ENCODE measurements around the gene FBXO21.
"Not testable (repeated sequence)": the region's sequence is repeated elsewhere in the genome, so short reads cannot be mapped to it uniquely, and the experiment has no call there.

The FBXO21 gene

DNA sequence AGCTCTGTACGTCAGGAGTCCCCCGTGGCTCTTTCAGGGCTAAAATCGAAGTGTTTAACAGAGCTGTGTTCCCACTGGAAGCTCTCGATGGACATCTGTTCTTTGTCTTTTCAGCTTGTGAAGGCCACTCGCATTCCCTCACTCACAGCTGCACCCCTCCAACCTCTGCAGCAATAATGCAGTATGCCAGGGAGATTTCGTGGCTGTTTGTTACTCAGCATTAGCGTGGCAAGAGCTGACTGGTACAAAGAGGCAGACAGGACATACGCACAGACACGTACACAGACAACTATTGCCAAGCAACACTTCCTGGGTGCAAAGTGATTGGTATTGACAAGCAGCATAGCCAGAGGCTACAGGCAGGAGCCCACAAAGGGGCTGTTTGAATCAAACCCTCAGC lies 11.8 kb upstream of the FBXO21 start:
- DNase-seq (ENCODE audit: low spot score), result no peak

GRCh38 chr12:117199956-117200744 lies 9.9 kb upstream of the FBXO21 start:
- not testable (repeated sequence) for DNase-seq (ENCODE audit: low spot score)

DNA sequence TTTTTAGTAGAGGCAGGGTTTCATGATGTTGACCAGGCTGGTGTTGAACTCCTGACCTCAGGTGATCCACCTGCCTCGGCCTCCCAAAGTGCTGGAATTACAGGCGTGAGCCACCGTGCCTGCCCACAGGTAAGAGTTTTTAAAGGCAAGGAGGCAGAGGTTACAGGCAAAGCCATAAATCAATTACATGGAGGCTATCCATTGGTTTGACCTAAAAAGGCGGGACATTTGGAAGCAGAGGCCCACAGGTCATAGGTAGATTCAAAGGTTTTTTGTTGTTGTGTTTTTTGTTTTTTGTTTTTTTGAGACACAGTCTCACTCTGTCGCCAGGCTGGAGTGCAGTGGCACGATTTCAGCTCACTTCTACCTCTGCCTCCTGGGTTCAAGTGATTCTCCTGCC lies 6.1 kb upstream of the FBXO21 start:
- not testable (repeated sequence) for DNase-seq (ENCODE audit: low spot score)

- DNase-seq (ENCODE audit: low spot score), result not testable (repeated sequence)
These were observed 4.8 kb upstream of the FBXO21 start for GRCh38 chr12:117195027-117195426.

- no peak for DNase-seq (ENCODE audit: low spot score)
These were observed 3.6 kb upstream of the FBXO21 start for GRCh38 chr12:117193903-117194302.

DNA sequence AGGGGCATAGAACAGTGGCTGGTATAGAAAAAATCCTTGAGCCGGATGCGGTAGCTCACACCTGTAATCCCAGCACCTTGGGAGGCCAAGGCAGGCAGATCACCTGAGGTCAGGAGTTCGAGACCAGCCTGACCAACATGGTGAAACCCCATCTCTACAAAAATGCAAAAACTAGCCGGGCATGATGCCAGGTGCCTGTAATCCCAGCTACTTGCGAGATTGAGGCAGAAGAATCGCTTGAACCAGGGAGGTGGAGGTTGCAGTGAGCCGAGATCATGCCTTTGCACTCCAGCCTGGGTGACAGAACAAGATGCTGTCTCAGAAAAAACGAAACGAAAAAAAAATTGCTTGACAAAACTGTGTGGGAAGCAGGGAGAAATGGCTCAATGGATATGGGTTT lies 2.3 kb upstream of the FBXO21 start:
- DNase-seq (ENCODE audit: low spot score), result not testable (repeated sequence)

DNA sequence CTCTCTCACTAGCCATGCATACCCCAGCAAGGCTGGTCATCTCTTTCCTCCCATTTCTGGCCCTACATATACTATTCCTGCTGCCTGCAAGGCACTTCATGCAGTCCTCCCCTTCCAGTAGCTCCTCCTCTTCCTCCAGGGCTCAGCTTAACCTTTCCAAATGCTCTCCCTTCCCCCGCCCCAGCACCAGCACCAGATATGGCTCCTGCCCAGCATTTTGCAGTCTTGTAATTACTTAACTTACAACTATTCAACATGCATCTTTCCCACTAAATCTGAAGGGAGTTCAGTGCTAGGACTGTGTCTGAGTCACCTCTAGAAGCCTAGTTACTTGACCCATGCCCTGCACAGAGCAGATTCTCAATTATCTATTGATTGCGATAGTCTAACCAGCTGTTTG lies 1.8 kb upstream of the FBXO21 start:
- no peak for DNase-seq (ENCODE audit: low spot score)

GRCh38 chr12:117189725-117190209 lies 503 bp downstream of the FBXO21 start:
- DNase-seq (ENCODE audit: low spot score), result peak; percentile 28

DNA sequence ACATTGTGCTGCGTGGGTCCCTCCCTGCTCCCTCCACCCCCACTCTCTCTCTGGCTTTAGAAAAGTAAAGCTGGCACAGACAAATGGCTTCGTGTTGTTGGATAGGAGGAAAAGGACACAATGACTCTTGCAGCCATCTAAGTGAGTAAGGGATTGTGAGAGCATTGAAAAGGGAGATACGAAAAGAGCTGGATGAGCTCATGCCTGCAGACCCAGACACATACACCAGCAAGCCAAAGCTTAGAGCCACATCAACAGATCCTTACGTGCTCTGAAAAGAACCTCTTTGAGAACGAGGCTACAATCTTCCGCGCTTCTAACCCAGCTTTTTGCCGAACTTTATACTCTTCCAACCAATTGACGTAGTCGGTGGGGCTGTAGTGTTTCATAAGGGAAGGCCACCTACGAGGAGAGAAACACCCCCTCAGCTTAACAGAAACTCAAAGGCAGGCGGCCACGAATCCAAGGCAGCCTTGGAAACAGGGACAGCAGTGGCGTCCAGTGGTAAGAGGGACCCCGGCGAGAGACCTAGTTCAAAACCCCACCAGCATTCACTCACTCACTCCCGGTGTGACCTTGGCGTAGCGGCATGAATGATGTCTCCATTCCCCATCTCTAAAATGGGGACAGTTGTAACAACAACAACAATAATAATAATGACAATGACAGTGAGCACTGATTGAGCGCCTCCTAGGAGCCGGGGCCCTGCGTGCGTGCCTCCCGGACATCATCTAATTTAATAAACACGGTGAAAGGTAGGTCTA lies 1.1 kb downstream of the FBXO21 start:
- peak; percentile 67 for DNase-seq (ENCODE audit: low spot score)

DNA sequence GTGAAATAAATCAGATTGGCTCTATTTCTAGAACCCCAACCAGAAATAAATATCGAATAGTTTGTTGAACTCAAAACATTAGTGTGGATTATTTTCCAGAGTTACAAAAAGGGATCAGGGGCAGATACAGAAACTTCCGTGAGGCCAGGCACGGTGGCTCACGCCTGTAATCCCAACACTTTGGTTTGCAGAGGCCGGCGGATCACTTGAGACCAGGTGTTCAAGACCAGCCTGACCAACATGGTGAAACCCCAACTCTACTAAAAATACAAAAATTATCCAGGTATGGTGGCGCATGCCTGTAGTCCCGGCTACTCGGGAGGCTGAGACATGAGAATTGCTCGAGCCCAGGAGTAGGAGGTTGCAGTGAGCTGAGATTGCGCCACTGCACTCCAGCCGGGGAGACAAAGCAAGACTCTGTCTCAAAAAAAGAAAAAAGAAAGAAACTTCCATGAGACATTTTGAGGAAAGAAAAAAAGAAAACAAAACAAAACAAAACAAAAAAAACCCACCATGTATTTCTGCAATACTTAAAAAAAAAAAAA lies 2.1 kb downstream of the FBXO21 start:
- DNase-seq (ENCODE audit: low spot score), result no peak

GRCh38 chr12:117187421-117187820 lies 2.8 kb downstream of the FBXO21 start:
- DNase-seq (ENCODE audit: low spot score), result no peak

DNA sequence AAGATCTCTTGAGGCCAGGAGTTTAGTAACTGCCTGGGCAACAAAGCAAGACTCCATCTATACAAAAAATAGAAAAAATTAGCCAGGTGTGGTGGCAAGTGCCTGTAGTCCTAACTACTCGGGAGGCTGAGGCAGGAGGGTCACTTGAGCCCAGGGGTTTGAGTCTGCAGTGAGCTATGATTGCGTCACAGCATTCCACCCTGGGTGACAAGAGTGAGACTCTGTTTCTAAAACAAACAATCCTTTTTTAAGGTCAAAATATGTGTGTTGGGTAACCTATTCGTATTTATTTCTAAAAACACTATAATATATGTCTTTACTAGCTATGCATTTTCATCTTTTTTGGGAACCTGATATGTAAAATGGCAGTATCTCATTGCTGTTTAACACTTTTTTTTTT lies 7.4 kb downstream of the FBXO21 start:
- no peak for DNase-seq (ENCODE audit: low spot score)

DNA sequence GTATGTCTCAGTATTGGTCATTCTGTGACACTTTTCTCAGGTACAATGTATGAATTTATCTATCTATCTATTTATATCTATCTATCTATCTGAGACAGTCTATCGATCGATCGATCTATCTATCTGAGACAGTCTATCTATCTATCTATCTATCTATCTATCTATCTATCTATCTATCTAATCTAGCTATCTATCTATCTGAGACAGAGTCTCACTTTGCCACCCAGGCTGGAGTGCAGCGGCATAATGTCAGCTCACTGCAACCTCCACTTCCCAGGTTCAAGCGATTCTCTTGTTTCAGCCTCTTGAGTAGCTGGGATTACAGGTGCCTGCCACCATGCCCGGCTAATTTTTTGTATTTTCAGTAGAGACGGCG lies 8.8 kb downstream of the FBXO21 start:
- not testable (repeated sequence) for DNase-seq (ENCODE audit: low spot score)

DNA sequence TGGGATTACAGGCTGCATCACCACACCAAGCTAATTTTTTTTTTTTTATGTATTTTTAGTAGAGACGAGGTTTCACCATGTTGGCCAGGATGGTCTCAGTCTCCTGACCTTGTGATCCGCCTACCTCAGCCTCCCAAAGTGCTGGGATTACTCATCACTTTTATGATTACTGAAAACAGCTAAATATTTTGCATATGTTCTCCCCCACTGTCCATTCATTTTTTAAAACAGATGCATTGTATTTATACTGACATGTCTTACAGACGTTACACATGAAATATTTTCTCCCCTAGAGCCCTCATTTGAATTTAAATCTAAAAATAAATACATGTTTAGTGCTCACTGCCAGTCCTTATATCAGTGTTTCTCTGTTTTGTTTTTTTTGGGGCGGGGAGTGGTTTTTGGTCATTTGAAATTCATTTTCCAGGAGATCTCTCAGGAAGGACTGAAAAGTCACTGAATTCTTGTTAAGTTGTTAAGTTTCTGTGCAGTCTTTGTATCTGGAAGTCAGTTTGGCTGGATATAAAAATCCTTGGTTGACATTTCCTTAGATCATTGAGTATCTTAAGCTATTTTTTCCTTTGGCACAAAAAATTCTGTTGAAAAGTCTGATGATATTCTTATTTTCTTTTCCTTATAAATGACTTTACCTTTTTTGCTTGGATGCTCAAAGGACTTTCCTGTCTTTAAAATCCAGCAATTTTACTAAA lies 9.4 kb downstream of the FBXO21 start:
- no peak for DNase-seq (ENCODE audit: low spot score)

- DNase-seq (ENCODE audit: low spot score), result no peak
These were observed 11.5 kb downstream of the FBXO21 start for GRCh38 chr12:117178745-117179144.

DNA sequence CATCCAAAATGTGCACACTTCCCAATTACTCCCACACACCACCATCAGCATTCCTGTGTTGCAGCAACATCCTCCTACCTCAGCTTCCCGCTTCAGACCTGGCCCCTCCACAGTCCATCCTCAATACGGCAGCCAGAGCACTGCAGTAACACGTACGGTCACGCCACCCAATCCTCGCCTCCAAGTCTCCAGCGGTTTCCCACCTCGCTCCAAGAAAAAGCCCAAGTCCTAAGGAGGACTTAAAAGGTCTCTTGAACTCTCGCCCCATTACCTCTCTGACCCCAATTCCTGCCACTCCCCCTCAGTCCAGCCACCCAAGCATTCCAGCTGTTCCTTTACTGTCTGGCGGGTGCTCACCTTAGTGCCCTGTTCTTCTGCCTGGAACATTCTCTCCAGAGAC lies 12.0 kb downstream of the FBXO21 start:
- DNase-seq (ENCODE audit: low spot score), result no peak

DNA sequence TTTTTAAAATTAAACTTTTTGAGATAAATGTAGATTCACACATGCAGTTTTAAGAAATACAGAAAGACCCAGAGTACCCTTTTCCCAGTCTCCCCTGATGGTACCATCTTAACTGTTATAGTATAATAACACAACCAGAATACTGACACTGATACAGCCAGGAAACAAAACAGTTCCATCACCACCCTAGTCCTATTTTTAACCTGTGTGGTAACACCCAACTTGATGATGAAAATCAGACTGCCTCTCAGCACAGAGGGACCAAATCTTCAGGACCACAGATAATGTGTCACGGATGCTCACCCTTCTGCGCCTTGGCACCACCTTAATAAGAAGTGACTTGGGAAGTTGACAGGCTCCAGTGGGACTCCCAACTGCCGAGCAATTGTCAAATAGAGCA lies 18.1 kb downstream of the FBXO21 start:
- DNase-seq (ENCODE audit: low spot score), result no peak

DNA sequence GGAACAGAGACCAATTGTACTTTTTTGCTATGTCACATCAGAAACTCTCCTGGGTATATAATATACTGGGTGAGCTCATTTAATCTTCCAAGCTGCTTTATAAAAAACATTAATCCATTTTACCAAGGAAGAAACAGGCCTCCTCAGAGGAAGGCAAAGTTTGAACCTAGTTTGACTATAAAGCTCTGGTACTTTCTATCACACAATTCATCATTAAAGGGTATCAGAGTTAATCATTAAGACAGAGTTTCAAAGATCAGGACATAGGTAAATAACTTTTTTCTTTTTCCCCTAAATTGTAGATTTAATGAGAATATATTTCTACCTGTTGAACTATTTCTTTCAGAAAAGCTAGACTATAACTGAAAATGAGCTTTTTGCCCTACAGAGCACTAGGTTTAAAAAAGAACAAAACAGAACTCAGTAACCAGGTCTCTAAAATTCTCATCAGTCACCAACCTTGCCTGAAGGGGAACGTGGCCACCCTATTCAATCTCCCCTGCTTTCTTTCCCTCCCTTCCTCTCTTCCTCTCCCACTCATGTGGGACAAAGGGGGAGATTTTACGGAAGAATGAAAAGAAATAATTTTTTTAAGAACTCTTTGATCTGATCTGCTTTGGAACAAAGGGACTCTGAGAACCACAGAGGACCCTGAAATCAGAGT lies 18.6 kb downstream of the FBXO21 start:
- DNase-seq (ENCODE audit: low spot score), result no peak

GRCh38 chr12:117169548-117169947 lies 20.7 kb downstream of the FBXO21 start:
- no peak for DNase-seq (ENCODE audit: low spot score)

- DNase-seq (ENCODE audit: low spot score), result no peak
These were observed 21.3 kb downstream of the FBXO21 start for GRCh38 chr12:117168976-117169375.

- no peak for DNase-seq (ENCODE audit: low spot score)
These were observed 22.5 kb downstream of the FBXO21 start for GRCh38 chr12:117167769-117168168.

- no peak for DNase-seq (ENCODE audit: low spot score)
These were observed 24.2 kb downstream of the FBXO21 start for GRCh38 chr12:117166107-117166506.
